Measurements from ENCODE around the gene FAN1.

DNA sequence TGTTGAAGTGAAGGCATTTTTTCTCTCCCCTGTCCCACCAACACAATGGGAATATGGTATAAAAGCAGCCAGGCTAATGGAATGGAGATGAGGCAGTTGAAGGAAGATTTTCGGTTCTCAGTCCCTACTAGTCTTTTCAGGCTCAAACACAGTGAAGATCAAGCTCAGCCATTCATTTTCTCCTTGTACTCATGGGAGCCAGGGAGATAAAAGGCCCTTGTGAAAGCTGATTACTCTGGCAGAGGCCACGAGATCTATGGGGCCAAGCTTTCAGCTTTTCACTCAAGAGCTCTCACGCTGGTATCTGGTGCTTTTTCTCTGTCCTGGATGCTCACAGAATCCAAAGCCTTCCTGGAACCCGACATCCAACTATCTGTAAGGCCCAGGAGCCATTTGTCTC lies 14.5 kb upstream of the FAN1 start:
- TF ChIP-seq EZH2phosphoT487 (IDR thresholded peaks at IDR 0.05; ENCODE audit: insufficient read depth, low read depth) = no peak
- TF ChIP-seq EZH2 (IDR thresholded peaks at IDR 0.05; ENCODE audit: insufficient read depth, poor library complexity, severe bottlenecking) = no peak
